HCT116 (cell line): ENCODE measurements around the gene ZNF592. TPM values are rescaled to one million over a fixed set of nuclear protein-coding genes. Genes with fewer than 3 reads are reported as not detected.

Experiments
- ATAC-seq: fragments of 200-7000 bp; cut with Tn5 transposase; 2 replicates; pipeline ENCODE4 v1.9.1; 2020; ENCODE audit warnings: mild to moderate bottlenecking, moderate library complexity
- BruUV-seq: library from RNA; stranded (reverse); fragments of 400-500 nt; replicated peaks from 2 replicates; lab custom pipeline; 2021; lab: Mats Ljungman, UMichigan
- CTCF ChIA-PET: fragments of 300-600 bp; sonication (Branson Sonifier 250); formaldehyde crosslinking; loops from one replicate; lab custom pipeline; 2021; ENCODE audit warnings: antibody characterized with exemption; lab: Charles Lee
- POLR2A ChIA-PET: fragments of 300-600, 350-600 bp; sonication (Branson Sonifier 250); formaldehyde crosslinking; loops from one replicate; lab custom pipeline; 2021; ENCODE audit warnings: antibody characterized with exemption; lab: Charles Lee
- RAD21 ChIA-PET, 2 experiments: fragments of 300-600 bp; sonication (Branson Sonifier 250); formaldehyde crosslinking; loops; one replicate each; lab custom pipeline; 2023; ENCODE audit warnings: low total read pairs in 2 of 2; ENCODE audit not compliant: uncharacterized antibody in 2 of 2, unreplicated experiment in 2 of 2, low non-redundant PET in 1 of 2; lab: Charles Lee
- DNase-seq: peaks from one replicate; pipeline ENCODE4 v3.0.0-alpha.2; 2010; ENCODE audit warnings: low read depth, low spot score
- H2AFZ ChIP-seq: fragments of 200-600 bp; shearing (Covaris generic), sonication (generic); 2 replicates; pipeline ENCODE4 v1.6.1; 2017; ENCODE audit warnings: low read depth, mixed run types, mixed read lengths, antibody characterized with exemption, low read length; ENCODE audit not compliant: poor library complexity, severe bottlenecking
- H3K27ac ChIP-seq: 2 replicates; pipeline ENCODE4 v1.5.1; 2012; ENCODE audit warnings: low read depth, low read length
- H3K27me3 ChIP-seq: fragments of 200-600 bp; sonication (generic); 2 replicates; pipeline ENCODE4 v1.6.1; 2016; ENCODE audit warnings: mixed run types, low read length, mixed read lengths; ENCODE audit not compliant: insufficient read depth
- H3K36me3 ChIP-seq, 2 experiments: fragments of 200-500 bp in 1 of 2; fragments of 200-600 bp in 1 of 2; sonication (Bioruptor generic) in 1 of 2; sonication (generic) in 1 of 2; 2 replicates each; pipeline versions ENCODE4 v1.5.1 to v1.6.1; 2014 to 2016; ENCODE audit warnings: low read length in 2 of 2, inconsistent platforms in 1 of 2, mixed read lengths in 1 of 2, mixed run types in 1 of 2; ENCODE audit not compliant: insufficient read depth in 2 of 2, control insufficient read depth in 1 of 2
- H3K4me1 ChIP-seq, 2 experiments: fragments of 200-600 bp in 1 of 2; sonication (generic) in 1 of 2; 2 replicates each; pipeline versions ENCODE4 v1.5.1 to v1.6.1; 2012 to 2017; ENCODE audit warnings: low read length in 2 of 2, inconsistent platforms in 1 of 2, mild to moderate bottlenecking in 1 of 2, mixed read lengths in 1 of 2, mixed run types in 1 of 2, moderate library complexity in 1 of 2; ENCODE audit not compliant: insufficient read depth in 2 of 2, control insufficient read depth in 1 of 2
- H3K4me2 ChIP-seq: fragments of 200-600 bp; sonication (generic); 2 replicates; pipeline ENCODE4 v1.6.1; 2017; ENCODE audit warnings: mixed run types, low read length, mixed read lengths
- H3K4me3 ChIP-seq, 2 experiments: fragments of 200-600 bp in 1 of 2; sonication (generic) in 1 of 2; replicated peaks in 1 of 2; 2 replicates each; pipeline ENCODE4 v1.5.1; 2011 to 2016; ENCODE audit warnings: low read length in 2 of 2, control low read depth in 1 of 2, low read depth in 1 of 2, mild to moderate bottlenecking in 1 of 2, mixed read lengths in 1 of 2, mixed run types in 1 of 2
- H3K79me2 ChIP-seq: fragments of 200-600 bp; sonication (generic); 2 replicates; pipeline ENCODE4 v1.6.1; 2017; ENCODE audit warnings: mild to moderate bottlenecking, mixed run types, low read length, moderate library complexity, mixed read lengths; ENCODE audit not compliant: insufficient read depth
- H3K9ac ChIP-seq: fragments of 200-600 bp; sonication (generic); 2 replicates; pipeline ENCODE4 v1.6.1; 2016; ENCODE audit warnings: low read length, mixed read lengths
- H3K9me2 ChIP-seq: fragments of 200-600 bp; sonication (generic), shearing (Covaris generic); 2 replicates; pipeline ENCODE4 v1.6.1; 2017; ENCODE audit warnings: mixed run types, mild to moderate bottlenecking, moderate library complexity; ENCODE audit not compliant: insufficient read depth
- H3K9me3 ChIP-seq, 2 experiments: fragments of 200-500 bp in 1 of 2; fragments of 200-600 bp in 1 of 2; sonication (Bioruptor generic) in 1 of 2; sonication (generic) in 1 of 2; 2 replicates each; pipeline ENCODE4 v1.6.1; 2014 to 2017; ENCODE audit warnings: low read length in 2 of 2, mixed read lengths in 2 of 2, inconsistent platforms in 1 of 2, low read depth in 1 of 2, mild to moderate bottlenecking in 1 of 2, mixed run types in 1 of 2, moderate library complexity in 1 of 2; ENCODE audit not compliant: control insufficient read depth in 1 of 2, insufficient read depth in 1 of 2
- H4K20me1 ChIP-seq: fragments of 200-600 bp; sonication (generic), shearing (Covaris generic); 2 replicates; pipeline ENCODE4 v1.6.1; 2017; ENCODE audit warnings: mixed run types, mild to moderate bottlenecking, moderate library complexity; ENCODE audit not compliant: insufficient read depth
- CEBPB ChIP-seq: IDR thresholded peaks from 2 replicates; pipeline ENCODE4 v1.6.1; 2012; ENCODE audit warnings: low read depth
- EGR1 ChIP-seq: IDR thresholded peaks from 2 replicates; pipeline ENCODE4 v1.6.1; 2012; ENCODE audit warnings: low read depth
- ELF1 ChIP-seq: IDR thresholded peaks from 2 replicates; pipeline ENCODE4 v1.6.1; 2012; ENCODE audit warnings: low read depth, borderline replicate concordance
- EZH2 ChIP-seq: fragments of 200-600 bp; sonication (generic); IDR thresholded peaks from 2 replicates; pipeline ENCODE4 v1.6.1; 2017; ENCODE audit warnings: antibody characterized with exemption, mixed run types
- EZH2phosphoT487 ChIP-seq: fragments of 200-600 bp; IDR thresholded peaks from 2 replicates; pipeline ENCODE4 v1.6.1; 2018; ENCODE audit warnings: antibody characterized with exemption, borderline replicate concordance
- MAX ChIP-seq: IDR thresholded peaks from 2 replicates; pipeline ENCODE4 v1.6.1; 2012
- POLR2A ChIP-seq: IDR thresholded peaks from 2 replicates; pipeline ENCODE4 v1.7.0; 2011; ENCODE audit warnings: borderline replicate concordance; ENCODE audit not compliant: insufficient read depth, insufficient read length; ENCODE audit errors: extremely low read depth
- RAD21 ChIP-seq: IDR thresholded peaks from 2 replicates; pipeline ENCODE4 v1.6.1; 2012; ENCODE audit warnings: low read depth, mild to moderate bottlenecking
- SIN3A ChIP-seq: IDR thresholded peaks from 2 replicates; pipeline ENCODE4 v1.6.1; 2012; ENCODE audit warnings: low read depth
- SP1 ChIP-seq: IDR thresholded peaks from 2 replicates; pipeline ENCODE4 v1.6.1; 2012; ENCODE audit warnings: low read depth
- SRF ChIP-seq: IDR thresholded peaks from 2 replicates; pipeline ENCODE4 v1.6.1; 2012; ENCODE audit warnings: low read depth
- ZFX ChIP-seq: fragments of 450-650 bp; IDR thresholded peaks from 2 replicates; pipeline ENCODE4 v1.6.1; 2017
- ZNF274 ChIP-seq: fragments of 200-500 bp; sonication (Bioruptor generic); IDR thresholded peaks from 2 replicates; pipeline ENCODE4 v1.6.1; 2014; ENCODE audit warnings: mild to moderate bottlenecking, low read depth, low read length, inconsistent platforms
- intact Hi-C: fragments of 100-400 bp; cut with micrococcal nuclease; formaldehyde crosslinking; loops from 2 replicates; pipeline ENCODE4 v1.10.0; 2022
- total RNA-seq: library from RNA; stranded (reverse); gene quantifications from one replicate; pipeline ENCODE4 v1.2.1, GENCODE V29; 2021; ENCODE audit not compliant: unreplicated experiment

The ZNF592 gene
- total RNA-seq, 1 experiment from 2014 or later: 26.4 TPM

- Histone ChIP-seq H3K27ac (no peak overlapping the region), H3K27me3 (no peaks in the 10 kb centered on the region), H3K36me3 (peaks cover 20 to 33% of the 10 kb centered on the region in 2 experiments), H3K9ac (no peak overlapping the region), H3K9me3 (no peaks in the 10 kb centered on the region), H3K4me3 (no peak overlapping the region), H3K4me1 (no peaks in the 10 kb centered on the region), H2AFZ (no peak overlapping the region), H3K79me2 (peaks cover 6% of the 10 kb centered on the region; the same call in 1 of the 2 replicates), H3K9me2 (no peaks in the 10 kb centered on the region), H4K20me1 (no peaks in the 10 kb centered on the region), H3K4me2 (no peak overlapping the region)
- BruUV-seq: no TSS peak
- POLR2A ChIA-PET: no interaction called here
- CTCF ChIA-PET: no interaction called here
- RAD21 ChIA-PET: no interaction called here
- TF ChIP-seq ELF1: no peak
- TF ChIP-seq SP1: no peak
- no peak for TF ChIP-seq MAX
- no peak for TF ChIP-seq ZNF274
- no peak for TF ChIP-seq CEBPB
- no peak for TF ChIP-seq EGR1
- no peak for TF ChIP-seq SIN3A
- no peak for TF ChIP-seq RAD21
- no peak for TF ChIP-seq EZH2
- no peak for TF ChIP-seq EZH2phosphoT487
- TF ChIP-seq ZFX: no peak
- TF ChIP-seq POLR2A: no peak
- TF ChIP-seq SRF: no peak
- no peak for DNase-seq
- intact Hi-C loops: no loop called here
- no peak for ATAC-seq
These were observed 52.0 kb downstream of the ZNF592 start for GRCh38 chr15:84800365-84800806.
